DMS79 treated with DMSO at 0.1 percent for 48 hours (cell line): ENCODE measurements around the gene ARL2.

Experiments used
- DNase-seq: peaks from one replicate; lab custom pipeline; 2025; lab: John Stamatoyannopoulos, UW

ARL2 gene

DNA sequence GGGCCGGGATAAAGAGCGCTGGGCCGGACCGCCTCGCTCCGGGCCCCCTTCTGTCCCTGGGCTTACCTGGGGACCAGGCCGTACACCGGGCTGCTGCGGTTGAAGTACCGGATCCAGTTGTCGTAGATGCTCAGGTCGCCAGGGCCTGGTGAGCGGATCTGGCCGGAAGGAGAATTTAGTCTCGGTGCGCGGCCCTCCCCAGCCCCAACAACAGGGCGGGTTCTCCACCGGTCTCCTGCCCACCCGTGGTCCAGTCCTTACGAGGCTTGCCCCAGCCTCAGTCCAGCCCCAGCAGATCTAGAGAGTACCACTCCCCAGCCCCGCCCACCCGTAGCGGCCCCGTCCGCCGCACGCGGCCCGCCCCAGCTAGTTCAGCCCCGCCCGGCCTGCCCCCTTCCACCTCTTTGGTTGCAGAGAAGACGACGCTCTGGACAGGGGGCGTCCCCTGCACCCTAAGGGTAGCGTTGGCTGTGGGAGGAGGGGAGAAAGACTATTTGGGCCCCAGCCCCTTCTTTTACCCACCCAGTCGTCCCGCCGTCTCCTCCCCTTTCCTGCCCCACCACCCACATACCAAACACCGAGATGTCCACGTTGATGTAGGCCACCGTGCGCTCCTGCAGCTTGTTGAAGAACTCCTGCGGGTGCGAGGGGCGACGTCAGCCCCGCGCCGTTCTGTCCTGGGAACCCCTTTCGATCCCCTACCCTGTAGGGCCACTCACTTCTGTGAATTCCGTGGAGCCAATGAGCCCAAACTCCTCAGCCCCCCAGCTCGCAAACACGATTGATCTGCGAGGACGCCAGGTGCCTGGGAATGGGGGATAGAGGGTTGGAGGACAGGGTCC lies 33.8 kb downstream of the ARL2 start:
- no peak for DNase-seq

GRCh38 chr11:65051398-65051858 lies 37.5 kb downstream of the ARL2 start:
- no peak for DNase-seq

DNA sequence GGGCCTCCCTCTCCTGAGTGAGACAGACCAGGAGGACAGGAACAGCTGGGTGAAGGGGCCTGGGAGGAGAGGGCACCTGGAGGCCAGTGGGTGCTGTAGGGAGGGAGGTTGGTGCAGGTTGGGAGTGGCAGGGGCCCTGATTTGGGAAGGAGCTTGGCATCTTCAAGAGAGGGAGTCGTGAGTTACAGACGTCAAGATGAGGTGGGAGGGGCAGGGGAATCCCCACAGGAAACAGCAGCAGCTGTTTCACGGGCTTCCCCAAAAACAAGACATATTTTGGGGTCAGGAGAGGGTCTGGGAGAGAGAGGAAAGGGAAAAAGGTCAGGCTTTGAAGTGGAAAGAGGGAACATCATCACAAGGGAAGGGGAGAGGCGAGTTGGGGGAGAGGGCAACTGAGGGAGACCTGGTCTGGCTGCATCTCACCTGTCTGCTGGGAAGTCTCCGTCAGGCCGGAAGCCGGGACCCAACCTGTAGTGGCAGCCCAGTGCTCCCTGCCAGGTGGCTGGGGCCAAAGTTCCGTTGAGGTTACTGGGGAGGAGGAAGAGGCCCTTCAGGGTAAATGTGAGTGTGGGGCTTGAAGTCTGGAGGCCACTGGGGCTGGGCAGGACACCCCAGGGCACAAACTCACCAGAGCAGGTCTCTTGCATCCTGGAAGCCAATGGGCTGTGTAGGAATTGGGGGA lies 40.0 kb downstream of the ARL2 start:
- no peak for DNase-seq

- DNase-seq, result no peak
Measured at GRCh38 chr11:65055538-65055937, 41.6 kb downstream of the ARL2 start.

DNA sequence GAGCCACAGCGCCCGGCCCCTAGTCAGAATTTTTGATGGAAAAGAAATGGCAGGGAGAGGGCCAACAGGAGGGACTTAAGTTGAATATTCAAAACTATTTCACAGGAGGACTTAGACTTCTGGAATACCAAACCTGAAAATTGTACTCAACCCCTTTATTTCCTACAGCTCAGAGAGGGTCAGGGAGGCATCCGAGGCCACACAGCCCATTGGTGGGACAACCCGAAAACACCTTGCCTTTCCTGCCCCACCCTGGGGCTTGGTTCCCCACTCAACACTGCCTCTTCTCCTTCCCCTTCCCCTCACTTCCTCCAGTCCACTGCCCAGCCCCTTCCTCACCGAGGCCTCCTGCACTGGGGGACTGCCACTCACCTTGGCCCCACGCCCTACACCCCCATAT lies 43.0 kb downstream of the ARL2 start:
- no peak for DNase-seq

GRCh38 chr11:65057526-65057925 lies 43.6 kb downstream of the ARL2 start:
- no peak for DNase-seq

- DNase-seq, result no peak
Measured at GRCh38 chr11:65058012-65058411, 44.1 kb downstream of the ARL2 start.

GRCh38 chr11:65058419-65059054 lies 44.6 kb downstream of the ARL2 start, which contains the start of gene NAALADL1:
Gene NAALADL1, minus strand, starts transcription at chr11:65058553. Its CDS starts 32 bp downstream, at chr11:65058521.
- DNase-seq, result no peak

DNA sequence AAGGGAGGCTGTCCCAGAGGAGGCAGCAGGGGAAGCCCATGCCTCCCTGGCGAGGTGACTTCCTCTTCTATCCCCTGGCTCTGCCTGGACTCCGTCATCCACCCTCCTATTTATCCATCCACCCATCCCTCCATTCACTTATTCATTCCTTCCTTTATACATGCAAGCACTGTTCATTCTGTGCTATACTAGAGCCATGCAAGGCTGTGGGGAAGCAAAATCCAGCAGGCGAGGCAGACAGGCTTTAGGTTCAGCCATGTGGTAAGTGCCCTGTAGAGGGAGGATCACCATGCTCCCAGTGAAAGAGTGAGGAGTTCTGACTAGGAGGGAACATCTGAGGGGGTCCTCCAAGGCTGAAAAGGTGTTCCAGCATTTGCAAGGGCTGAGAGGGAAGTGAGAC lies 45.6 kb downstream of the ARL2 start:
- DNase-seq, result no peak

- no peak for DNase-seq
Measured at GRCh38 chr11:65059959-65060824, 46.2 kb downstream of the ARL2 start.

GRCh38 chr11:65060913-65061408 lies 47.0 kb downstream of the ARL2 start:
- no peak for DNase-seq

GRCh38 chr11:65063532-65063931 lies 49.6 kb downstream of the ARL2 start:
- DNase-seq, result no peak

DNA sequence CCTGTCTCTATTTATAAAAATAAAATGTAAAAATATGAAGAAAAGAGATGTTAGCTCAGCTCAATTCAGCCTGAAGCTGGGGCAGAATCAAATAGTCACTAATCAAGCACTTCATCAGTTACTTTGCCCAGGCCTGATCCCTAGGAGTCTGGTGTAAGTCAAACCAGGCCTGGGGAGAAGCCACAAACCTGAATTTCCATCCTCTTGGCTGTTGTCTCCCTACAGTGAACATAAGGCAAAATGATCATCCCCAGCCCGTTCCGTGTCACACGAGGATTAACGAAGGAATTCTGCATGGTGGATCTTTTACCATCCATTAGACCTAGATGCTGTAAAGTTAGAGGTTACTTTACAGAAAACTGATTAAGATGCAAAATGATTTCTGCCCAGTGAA lies 50.9 kb downstream of the ARL2 start:
- no peak for DNase-seq

- no peak for DNase-seq
Measured at GRCh38 chr11:65065851-65066250, 51.9 kb downstream of the ARL2 start.

DNA sequence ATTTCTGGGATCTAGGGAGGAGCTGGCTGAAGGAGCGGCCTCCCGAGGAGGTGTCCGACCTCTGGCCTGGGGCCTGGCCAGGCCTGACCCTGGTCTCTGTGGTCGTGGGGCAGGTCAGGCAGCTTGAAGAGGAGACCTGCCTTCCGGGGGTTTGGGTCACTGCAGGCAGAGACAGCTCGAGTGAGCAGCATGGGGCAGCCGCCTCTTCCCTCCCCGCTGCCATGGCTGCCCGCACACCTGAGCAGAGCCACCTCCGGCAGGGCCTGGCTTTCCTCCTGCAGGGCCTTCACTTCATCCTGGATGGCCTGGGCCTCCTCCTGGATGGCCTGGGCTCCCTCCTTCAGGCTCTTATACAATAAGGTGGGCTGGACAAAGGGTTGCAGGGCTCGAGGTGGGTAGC lies 52.4 kb downstream of the ARL2 start:
- no peak for DNase-seq

DNA sequence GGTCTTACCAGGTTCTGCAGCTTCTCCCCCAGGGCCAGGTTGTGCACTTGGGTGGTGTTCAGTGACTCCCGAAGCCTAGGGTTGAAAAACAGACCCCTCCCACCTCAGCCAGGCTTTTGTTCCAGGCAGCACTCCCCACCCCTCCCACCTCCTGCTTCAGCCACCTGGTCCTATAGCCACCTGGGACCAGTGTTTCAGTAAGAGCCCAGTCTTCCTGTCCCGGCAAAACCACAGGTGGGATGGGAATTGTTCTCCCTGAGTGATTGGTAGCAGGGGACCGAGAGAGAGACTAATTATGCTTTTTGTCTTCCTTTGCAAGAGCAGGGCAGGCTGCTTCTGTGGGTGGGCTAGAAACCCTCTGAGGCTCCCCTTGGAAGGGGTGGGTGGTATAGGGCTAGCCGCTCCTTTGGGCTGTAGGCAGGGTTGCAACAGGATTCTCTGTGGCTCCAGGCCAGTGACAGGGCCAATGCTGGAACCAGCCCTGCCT lies 52.9 kb downstream of the ARL2 start:
- peak; percentile 89 for DNase-seq

DNA sequence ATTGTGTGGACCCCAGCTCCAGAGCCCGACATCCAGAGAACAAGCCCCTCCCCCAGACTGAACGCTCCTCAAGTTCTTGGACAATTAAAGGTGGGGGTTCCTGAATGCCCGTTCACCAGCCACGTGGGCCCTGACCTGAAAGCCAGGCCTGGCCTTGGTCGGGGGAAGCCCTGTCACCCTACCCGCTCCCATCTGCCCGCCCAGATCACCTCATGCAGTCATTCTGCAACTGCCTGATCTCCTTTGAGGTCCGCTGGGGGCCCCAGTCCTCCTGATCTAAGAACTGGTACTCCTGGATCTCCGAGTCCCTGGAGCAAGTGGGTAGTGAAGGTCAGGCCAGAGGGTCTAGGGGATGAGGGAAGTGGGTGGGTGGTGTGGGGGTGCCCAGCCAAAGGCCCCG lies 53.5 kb downstream of the ARL2 start:
- no peak for DNase-seq

DNA sequence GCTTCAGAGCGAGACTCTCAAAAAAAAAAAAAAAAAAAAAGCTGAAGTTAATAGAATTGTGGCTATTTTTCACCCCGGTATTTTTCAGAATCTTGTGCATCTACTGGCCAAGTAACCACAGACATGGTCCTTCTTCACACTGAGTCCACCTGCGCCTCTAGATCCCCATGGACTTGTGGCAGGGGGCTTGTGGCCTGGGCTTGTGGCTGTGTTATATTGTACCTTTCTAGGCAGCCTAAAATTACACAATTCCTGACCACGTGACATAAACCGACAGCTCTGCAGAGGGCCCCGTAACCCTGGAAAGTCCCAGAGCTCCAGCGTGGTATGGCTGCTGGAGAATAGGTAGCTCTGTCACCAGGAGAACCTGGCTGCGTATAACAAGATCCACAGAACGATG lies 55.3 kb downstream of the ARL2 start:
- no peak for DNase-seq
